ENCODE results near the gene TBCD. TPM values are rescaled to one million over a fixed set of nuclear protein-coding genes. Genes with fewer than 3 reads are reported as not detected.

TBCD gene
- total RNA-seq, 2 donors from 2014 or later = 66.5 to 166 TPM

GRCh38 chr17:82989881-82990280 lies 238.0 kb downstream of the TBCD start:
- ATAC-seq = no peak
- Mint-ChIP-seq H3K4me3 (no peak overlapping the region), H3K4me1 (ENCODE audit: low read depth in 2 of 2) (peaks cover 16 to 18% of the 10 kb centered on the region in 2 donors), H3K36me3 (peaks cover 33% of the 10 kb centered on the region), H3K27me3 (peaks cover 0 to 2% of the 10 kb centered on the region in 2 donors), H3K9me3 (peaks cover 5% of the 10 kb centered on the region), H3K27ac (no peak overlapping the region)
- no peak for DNase-seq (ENCODE audit: low spot score)

DNA sequence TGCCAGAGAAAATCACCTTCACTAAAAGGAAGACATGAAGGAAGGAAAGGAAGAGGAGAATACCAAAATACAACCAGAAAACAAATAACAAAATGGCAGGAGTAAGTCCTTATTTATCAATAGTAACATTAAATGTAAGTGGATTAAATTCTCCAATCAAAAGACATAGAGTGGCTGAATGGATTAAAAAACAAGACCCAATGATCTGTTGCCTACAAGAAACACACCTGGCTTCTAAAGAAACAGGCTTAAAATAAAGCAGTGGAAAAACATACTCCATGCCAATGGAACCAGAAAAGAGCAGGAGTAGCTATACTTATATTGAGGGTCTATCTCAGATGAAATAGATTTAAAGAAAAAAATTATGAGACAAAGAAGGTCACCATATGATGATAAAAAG lies 241.1 kb downstream of the TBCD start:
- H3K27ac Mint-ChIP-seq = no peak overlapping the region
- no peak for ATAC-seq
- H3K27me3 Mint-ChIP-seq = peaks cover 0 to 2% of the 10 kb centered on the region in 2 donors
- peaks cover 5% of the 10 kb centered on the region for H3K9me3 Mint-ChIP-seq
- no peak overlapping the region for H3K4me3 Mint-ChIP-seq
- DNase-seq (ENCODE audit: low spot score) = no peak
- H3K36me3 Mint-ChIP-seq = peaks cover 37% of the 10 kb centered on the region
- peaks cover 0 to 2% of the 10 kb centered on the region in 2 donors for H3K4me1 Mint-ChIP-seq (ENCODE audit: low read depth in 2 of 2)

Other genes starting within 250 kb of the TBCD start
- 100 to 1,000 TPM in 1 of 2 donors, 10 to 100 TPM in 1; 60.9 to 108 TPM for gene FOXK2, start 232.3 kb upstream of the TBCD start, total RNA-seq
- gene WDR45B, start 103.6 kb upstream of the TBCD start, total RNA-seq = 10 to 100 TPM; 68.0 to 75.7 TPM
- gene RAB40B, start 53.4 kb upstream of the TBCD start, total RNA-seq = 1 to 10 TPM; 1.1 to 1.2 TPM
- 10 to 100 TPM; 29.4 to 48.4 TPM for gene FN3KRP, start 35.4 kb upstream of the TBCD start, total RNA-seq
- 1 to 10 TPM; 1.6 TPM for gene FN3K, start 16.4 kb upstream of the TBCD start, total RNA-seq
- not detected for gene ZNF750, start 88.0 kb downstream of the TBCD start, total RNA-seq

Data from natural killer cell treated with Interleukin-12 subunit alpha and Interleukin-12 subunit beta and Interleukin-15 and Interleukin-18, amount 100 ng/mL, for 72 hours (primary cell).